ENCODE results near the gene RAB15.

DNA sequence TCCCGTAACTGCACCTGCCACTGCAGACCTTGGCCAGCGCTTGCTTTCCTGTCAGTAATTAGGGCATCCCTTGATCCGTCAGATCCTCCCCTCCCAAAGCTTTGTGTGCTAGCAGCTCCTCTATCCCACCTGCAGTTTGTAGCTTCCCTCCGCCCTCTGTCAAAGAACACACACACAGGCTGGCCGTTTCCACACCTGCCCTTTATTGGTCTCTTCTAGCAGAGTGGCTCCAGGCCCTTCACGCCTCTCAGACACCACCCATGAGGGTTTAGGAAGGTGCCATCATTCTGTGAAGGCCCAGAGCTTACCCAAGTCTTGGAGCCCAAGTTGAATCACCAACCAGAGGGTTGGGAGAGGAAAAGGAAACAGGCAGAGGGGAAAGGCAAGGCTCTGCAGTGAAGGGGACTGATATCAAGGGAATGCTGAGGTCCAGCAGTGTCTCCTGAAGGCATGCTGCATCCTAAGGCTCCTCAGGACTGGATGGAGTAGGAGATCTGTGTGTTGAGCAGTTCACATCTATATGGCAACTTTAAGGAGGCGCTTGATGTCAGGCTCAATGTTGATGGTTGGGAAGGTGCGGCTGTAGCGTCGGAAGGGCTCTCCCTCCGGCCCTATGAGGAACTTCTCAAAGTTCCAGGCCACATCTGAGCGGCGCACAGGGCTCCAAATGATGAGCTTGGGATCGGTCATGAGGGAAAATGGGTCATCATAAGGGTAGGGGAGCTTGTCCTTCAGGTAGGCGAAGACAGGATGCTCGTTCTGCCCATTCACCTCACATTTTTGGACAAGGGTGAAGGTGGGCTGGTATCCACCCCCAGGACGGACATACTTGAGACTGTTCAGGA lies 32.9 kb downstream of the RAB15 start:
- TF ChIP-seq, protein P1, sequence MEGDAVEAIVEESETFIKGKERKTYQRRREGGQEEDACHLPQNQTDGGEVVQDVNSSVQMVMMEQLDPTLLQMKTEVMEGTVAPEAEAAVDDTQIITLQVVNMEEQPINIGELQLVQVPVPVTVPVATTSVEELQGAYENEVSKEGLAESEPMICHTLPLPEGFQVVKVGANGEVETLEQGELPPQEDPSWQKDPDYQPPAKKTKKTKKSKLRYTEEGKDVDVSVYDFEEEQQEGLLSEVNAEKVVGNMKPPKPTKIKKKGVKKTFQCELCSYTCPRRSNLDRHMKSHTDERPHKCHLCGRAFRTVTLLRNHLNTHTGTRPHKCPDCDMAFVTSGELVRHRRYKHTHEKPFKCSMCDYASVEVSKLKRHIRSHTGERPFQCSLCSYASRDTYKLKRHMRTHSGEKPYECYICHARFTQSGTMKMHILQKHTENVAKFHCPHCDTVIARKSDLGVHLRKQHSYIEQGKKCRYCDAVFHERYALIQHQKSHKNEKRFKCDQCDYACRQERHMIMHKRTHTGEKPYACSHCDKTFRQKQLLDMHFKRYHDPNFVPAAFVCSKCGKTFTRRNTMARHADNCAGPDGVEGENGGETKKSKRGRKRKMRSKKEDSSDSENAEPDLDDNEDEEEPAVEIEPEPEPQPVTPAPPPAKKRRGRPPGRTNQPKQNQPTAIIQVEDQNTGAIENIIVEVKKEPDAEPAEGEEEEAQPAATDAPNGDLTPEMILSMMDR (IDR thresholded peaks at IDR 0.05), result no peak
- TF ChIP-seq POLR2A (IDR thresholded peaks at IDR 0.05), result no peak
- no peak for TF ChIP-seq POLR2AphosphoS5 (IDR thresholded peaks at IDR 0.05; ENCODE audit: insufficient read depth in 1 of 2, low read depth in 1 of 2)
